ENCODE measurements around the gene UBR3.
"Not testable (repeated sequence)": the region's sequence is repeated elsewhere in the genome, so short reads cannot be mapped to it uniquely, and the experiment has no call there.

The UBR3 gene

DNA sequence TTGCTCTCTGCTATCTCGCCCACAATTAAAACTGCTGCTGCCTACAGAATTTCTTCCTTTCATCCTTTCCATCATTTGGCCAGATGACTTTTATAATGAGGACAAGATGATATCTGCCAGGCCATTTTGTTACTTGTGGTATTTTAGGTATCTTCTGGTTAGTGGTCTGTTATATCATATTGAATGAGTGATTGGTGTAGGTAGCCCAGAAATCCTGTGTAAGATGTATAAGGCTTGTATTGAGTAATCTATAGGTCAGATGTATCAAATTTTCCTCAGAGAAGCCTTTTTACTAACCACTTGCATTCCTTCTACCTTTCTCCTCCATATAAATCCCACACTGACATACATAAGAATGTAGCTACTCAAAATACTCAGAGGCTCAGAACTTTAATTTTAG, 118.3 kb downstream of the UBR3 start:
- DNase-seq (ENCODE audit: low read depth) = no peak

DNA sequence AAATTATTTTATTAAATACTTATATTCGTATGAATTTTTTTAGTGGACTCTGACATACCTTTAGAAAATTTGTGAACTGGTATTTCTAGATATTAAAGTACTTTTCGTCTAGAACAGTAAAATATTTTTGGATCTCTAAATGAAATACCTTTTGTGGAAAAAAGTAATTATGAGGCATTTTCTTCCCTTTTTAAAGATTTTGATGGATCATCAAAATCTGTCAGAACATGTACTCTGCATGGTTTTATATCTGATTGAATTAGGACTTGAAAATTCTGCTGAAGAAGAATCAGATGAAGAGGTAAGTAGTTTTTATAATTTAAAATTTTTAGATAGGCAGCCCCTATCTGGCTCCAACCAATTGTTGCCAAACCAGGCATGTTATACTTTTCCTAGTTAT, 118.8 kb downstream of the UBR3 start:
- no peak for DNase-seq (ENCODE audit: low read depth)

DNA sequence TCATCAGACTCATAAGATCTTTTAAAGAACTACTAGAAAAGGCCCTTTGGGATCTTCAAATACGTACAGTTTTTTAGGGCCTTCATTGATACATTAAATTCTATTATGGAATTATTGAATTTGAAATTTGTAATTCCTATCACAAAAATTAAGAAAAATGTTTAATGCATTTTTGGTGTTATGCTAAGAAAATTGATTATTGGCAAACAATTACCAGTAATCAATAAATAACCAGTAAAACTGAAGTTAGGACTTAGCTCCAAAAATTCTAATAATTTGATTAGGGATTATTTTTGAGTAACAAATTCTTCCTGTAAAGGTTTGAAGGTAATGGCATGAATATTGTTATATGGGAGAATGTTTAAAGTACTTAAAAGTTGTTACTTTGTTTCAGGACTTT, 119.3 kb downstream of the UBR3 start:
- no peak for DNase-seq (ENCODE audit: low read depth)

DNA sequence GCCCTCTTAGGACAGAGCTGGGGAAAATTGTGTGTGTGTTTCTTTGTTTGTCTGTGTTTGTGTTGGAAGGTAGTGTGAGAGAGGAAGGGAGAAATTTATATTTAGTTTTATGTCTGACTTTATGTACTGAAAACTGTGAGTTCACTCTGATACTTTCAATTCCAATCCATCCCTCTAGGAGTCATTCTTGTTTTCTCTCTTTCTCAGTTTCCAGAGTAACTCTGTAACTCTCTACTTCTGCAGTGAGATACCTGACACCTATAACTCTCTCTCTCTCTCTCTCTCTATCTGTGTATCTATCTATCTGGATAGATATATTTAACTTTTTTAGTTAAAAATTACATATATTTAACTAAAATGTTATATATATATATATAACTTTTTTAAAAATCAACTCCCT, 128.7 kb downstream of the UBR3 start:
- DNase-seq (ENCODE audit: low read depth) = no peak

DNA sequence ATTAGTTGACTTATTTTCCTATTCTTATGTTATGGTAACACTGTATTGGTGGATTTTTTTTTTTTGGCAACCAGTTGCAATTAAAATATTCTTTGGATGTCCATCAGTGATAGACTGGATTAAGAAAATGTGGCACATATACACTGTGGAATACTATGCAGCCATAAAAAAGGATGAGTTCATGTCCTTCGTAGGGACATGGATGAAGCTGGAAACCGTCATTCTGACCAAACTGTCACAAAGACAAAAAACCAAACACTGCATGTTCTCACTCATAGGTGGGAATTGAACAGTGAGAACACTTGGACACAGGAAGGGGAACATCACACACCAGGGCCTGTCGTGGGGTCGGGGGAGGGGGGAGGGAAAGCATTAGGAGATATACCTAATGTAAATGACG, 130.0 kb downstream of the UBR3 start:
- DNase-seq (ENCODE audit: low read depth) = not testable (repeated sequence)

DNA sequence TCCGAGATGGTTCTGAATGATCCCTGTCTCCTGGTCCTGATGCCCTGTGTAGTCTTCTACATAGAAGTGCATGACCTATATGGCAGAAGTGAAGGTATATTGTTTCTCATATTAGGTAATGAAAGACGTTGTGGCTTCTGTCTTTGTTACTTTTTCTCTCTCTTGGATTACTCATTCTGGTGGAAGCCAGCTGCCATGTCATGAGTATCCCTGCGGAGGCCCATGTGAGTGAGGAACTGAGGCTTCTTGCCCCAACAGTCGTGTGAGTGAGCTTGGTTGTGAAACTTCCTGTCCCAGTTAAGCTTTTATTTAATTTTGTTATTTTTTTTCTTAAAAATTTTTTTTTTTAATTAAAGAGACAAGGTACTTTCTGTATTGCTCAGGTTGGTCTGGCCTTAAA, 134.7 kb downstream of the UBR3 start:
- peak; percentile 97 for DNase-seq (ENCODE audit: low read depth)

DNA sequence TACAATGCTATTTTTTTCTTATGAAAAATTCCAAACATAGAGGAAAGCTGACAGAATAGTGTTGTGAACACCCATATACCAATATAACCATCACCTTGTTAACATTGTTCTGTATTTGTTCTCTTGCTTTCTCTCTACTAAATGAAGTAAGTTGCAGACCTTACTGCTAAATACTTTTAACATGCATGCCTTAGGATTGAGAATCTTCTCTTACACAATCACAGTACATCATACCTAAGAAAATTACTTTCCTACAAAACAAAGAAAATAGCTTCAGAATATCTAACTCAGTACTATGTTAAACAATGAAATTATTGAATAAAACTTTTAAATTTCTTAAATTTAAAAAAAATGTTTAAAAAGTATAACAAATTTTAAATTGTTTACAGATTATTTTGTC, 136.5 kb downstream of the UBR3 start:
- peak; percentile 73 for DNase-seq (ENCODE audit: low read depth)

DNA sequence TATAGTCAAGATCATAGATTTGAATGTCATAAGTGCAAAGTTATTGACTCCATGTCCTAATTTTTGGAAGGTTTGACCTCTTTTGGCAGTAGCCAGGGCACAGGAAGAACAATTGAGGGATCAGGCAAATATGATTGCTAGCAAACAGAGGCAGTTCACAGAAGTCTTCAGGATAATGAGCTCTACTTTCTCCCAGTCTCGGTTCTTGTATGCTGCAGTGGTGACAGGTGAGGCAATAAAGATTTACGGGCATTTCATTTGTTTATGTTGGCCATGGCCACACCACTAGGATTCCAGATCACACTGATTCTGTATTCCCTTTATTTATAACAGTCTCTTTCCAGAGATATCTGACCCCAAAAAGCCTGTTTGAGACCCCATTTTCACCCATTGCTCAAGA, 137.5 kb downstream of the UBR3 start:
- DNase-seq (ENCODE audit: low read depth) = no peak

DNA sequence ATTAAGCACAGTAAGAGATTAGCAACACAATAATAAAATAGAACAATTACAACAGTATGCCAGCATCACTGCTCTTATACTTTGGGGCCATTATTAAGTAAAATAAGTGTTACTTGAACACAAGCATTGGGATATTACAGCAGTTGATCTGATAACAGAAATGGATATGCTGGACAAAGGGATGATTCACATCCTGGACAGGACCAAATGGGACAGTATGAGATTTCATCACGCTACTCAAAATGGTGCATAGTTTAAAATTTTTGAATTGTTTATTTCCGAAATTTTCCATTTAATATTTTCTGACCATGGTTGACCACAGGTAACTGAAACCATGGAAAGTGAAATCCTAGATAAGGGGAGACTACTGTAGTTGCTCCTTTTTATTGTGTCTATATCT, 138.2 kb downstream of the UBR3 start:
- DNase-seq (ENCODE audit: low read depth) = peak; percentile 76

DNA sequence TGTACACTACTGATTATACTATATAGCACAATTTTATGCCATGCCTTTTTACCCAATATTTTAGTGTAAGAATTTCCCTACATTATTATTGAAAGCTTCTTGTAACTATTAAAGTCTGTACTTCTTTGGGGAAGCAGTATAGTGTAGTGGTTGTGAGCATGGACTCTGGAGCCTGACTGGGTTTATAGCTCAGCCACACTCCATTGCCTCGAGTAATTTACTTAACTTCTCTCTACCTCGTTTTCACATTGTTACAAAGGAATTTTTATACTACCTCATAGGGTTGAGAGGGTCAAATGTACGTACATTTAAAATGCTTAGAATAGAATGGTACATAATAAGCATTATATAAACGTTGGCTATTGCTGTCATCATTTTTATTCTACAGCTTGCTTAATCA, 139.2 kb downstream of the UBR3 start:
- no peak for DNase-seq (ENCODE audit: low read depth)

DNA sequence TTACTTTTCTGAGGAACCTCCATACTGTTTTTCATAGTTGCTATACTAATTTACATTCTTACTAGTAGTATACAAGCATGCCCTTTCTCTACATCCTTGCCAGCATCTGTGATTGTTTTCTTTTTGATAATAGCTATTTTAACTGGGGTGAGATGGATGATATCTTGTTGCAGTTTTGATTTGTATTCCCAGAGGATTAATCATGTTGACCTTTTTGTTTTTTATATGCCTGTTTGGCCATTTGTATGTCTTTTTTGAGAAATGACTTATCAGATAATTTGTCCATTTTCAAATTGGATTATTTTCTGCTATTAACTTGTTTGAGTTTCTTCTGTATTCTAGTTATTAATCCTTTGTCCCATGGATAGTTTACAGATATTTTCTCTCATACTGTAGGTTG, 141.5 kb downstream of the UBR3 start:
- no peak for DNase-seq (ENCODE audit: low read depth)

DNA sequence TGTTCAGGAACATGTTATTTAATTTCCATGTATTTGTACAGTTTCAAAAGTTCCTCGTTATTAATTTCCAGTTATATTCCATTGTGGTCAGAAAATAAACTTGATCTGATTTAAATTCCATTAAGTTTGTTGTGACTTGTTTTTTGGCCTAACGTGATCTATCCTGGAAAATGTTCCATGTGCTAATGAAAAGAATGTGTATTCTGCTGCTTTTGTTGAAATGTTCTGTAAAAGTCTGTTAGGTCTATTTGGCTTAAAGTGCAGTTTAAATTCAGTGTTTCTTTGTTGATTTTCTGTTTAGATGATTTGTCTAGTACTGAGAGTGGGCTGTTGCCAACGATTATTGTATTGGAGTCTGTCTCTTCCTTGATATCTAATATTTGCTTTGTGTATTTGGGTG, 148.0 kb downstream of the UBR3 start:
- DNase-seq (ENCODE audit: low read depth) = no peak

DNA sequence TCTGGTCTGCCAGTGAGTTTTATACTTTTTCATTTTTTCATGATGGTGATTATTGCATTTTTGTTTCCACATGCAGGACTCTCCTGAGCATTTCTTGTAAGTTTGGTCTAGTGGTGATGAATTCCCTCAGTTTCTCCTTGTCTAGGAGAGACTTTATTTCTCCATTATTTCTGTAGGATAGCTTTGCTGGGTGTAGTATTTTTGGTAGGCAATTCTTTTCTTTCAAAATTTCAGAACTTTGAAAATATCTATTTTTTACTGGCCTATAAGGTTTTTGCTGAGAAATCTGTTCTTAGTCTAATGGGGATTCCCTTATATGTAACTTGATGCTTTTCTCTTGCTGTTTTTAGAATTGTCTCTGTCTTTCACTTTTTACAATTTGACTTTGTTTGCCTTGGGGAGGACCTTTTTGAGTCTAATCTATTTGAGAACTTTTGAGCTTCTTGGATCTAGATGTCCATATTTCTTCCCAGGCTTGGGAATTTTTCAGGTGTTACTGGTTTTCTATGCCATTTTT, 149.1 kb downstream of the UBR3 start:
- no peak for DNase-seq (ENCODE audit: low read depth)

DNA sequence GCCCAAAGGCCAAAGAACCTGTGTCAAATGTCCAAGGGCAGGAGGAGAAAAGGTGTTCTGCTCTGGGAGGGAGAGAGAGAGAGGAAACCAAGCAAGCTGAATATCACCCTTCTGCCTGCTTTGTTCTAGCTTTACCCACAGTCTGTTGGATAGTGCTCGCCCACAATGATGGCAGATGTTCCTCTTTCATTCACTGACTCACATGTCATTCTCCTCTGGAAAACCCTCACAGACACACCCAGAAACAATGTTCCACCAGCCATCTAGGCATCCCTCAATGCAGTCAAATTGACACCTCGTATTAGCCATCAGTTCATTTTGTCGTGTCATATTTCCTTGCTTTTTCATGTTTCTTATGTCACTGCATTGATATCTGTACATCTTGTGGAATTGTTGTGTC, 150.3 kb downstream of the UBR3 start:
- no peak for DNase-seq (ENCODE audit: low read depth)

DNA sequence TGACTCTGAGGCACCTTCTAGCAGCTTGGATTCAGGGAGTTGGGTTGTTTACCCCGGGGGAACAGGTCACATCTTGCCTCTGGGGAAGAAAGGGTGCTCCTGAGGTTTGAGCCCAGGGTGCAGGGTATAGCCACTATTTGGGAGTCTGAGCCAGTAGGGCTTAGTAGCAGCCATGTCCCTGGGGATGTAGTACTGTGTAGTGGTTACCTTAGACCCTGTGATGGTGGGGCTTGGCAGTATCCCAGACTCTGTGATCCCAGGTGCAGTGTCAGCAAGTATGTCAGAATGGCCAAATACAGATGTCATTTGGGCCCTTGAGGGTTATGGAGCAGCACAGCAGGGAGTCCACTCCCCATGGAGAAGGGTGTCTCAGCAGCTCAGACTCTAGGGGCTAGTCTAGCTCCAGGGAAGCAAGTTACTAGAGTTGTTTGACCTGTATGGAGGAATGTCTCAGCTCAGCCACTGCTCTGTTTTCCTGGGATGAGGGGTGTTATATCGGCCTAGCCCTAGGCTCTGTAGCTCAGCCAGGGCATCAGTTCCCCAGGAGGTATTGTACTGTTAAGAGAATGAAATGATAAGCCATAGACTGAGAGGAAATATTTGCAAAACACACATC, 151.3 kb downstream of the UBR3 start:
- no peak for DNase-seq (ENCODE audit: low read depth)

DNA sequence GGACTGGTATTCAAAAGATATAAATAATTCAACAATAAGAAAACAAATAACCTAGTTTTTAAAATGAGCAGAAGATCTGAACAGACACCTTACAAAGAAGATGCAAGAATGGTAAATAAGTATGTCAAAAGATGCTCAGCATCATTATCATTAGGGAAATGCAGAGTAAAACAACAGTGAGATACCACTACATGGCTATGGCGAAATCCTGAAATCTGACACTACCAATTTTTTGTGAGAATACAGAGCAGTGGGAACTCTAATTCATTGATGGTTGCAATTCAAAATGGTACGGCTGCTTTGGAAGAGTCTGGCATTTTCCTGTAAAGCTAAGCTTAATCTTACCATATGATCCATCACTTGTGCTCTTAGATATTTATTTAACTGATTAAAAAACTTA, 151.8 kb downstream of the UBR3 start:
- DNase-seq (ENCODE audit: low read depth) = peak; percentile 27

DNA sequence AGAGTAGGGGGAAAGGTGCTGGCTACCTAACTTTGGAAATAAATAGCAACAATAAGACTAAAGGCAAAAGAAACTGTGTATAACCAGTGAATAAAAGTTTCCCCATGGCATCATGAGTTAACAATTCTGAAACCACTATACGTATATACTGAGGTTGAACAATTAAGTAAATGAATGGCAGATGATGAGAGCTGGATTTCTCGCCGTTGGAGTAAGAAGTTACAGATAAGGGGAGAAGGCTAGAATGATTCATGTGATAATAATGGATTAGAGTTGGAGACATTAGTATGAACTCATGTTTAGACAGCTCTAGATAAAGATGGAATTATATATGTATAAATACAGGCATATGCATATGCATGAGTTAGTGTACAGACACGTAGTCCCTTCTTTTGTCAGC, 152.7 kb downstream of the UBR3 start:
- DNase-seq (ENCODE audit: low read depth) = peak; percentile 71

DNA sequence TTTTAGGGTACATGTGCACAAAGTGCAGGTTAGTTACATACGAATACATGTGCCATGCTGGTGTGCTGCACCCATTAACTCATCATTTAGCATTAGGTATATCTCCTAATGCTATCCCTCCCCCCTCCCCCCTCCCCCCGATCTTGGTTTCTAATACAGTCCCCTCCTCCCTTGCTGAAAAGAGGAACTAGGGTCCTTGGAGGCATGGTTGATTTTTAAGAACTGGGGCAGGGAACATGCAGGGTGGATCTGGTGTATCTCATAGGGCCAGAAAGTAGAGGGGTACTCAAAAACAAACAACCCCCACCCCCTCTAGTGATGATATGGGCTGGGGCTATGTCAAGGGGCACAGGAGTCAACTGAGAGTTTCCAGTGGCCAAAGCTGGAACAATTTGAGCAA, 153.4 kb downstream of the UBR3 start:
- no peak for DNase-seq (ENCODE audit: low read depth)

DNA sequence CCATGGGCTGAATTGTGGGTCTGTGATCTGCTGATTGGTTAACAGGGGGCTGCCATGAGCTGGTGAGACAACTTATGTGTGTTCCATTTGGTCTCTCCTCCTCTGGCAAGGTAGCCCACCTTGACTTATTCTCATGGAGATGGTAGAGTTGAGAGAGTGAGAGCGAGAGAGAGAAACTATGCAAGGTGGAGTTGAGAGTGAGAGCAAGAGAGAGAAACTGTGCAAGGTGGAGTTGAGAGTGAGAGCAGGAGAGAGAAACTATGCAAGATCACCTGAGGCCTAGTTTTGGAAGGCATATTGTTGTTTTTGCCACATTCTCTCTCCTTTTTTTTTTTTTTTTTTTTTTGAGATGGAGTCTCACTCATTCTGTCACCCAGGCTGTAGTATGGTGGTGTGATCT, 155.7 kb downstream of the UBR3 start:
- no peak for DNase-seq (ENCODE audit: low read depth)

DNA sequence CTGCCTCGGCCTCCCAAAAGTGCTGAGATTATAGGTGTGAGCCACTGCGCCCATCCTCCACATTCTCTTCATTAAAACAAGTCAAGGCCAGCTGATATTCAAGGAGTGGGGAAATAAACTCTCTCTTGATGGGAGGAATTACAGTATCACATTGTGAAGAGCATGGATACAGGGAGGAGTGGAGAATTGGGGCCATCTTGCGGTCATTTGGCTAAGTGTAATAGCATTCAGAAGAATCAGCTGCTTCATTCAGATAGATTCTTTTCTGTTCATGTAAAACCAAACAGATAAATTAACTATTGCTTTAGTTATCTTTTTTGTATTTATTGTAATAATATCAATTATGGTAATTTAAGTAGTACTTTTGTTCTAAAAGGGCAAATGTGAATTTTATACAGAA, 156.3 kb downstream of the UBR3 start:
- no peak for DNase-seq (ENCODE audit: low read depth)

DNA sequence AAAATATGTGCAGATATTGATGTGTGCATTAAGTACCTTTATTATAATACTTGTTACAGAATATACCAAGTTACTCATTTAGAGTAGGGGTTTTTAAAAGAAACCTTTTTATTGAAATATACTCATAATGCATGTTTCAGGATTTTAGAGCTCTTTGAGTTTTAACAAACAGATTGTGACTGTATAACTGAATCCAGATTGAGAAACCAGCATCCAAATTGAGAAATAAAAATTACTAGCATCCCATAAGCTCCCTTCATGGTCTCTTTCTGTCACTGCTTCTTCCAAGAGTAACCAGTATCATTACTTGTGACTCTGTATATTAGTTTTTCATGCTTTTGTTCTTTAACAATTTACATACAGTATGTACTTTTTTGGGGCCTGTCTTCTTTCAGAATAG, 156.9 kb downstream of the UBR3 start:
- no peak for DNase-seq (ENCODE audit: low read depth)

DNA sequence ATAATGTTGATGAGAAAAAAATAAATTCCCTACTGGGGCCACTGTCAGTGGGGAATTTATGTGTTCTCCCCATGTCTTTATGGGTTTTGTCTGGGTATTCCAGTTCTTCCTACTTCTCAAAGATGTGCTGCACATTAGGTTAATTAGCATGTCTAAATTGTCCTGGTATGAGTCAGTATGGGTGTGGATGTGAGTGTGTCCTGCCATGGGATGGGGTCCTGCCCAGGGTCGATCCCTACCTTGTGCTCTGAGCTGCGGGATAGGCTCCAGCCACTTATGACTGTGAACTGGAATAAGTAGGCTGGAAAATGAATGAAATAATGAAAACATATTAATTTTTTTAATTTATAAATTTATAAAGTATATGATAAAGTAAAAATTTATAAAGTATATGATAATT, 167.5 kb downstream of the UBR3 start:
- DNase-seq (ENCODE audit: low read depth) = no peak

DNA sequence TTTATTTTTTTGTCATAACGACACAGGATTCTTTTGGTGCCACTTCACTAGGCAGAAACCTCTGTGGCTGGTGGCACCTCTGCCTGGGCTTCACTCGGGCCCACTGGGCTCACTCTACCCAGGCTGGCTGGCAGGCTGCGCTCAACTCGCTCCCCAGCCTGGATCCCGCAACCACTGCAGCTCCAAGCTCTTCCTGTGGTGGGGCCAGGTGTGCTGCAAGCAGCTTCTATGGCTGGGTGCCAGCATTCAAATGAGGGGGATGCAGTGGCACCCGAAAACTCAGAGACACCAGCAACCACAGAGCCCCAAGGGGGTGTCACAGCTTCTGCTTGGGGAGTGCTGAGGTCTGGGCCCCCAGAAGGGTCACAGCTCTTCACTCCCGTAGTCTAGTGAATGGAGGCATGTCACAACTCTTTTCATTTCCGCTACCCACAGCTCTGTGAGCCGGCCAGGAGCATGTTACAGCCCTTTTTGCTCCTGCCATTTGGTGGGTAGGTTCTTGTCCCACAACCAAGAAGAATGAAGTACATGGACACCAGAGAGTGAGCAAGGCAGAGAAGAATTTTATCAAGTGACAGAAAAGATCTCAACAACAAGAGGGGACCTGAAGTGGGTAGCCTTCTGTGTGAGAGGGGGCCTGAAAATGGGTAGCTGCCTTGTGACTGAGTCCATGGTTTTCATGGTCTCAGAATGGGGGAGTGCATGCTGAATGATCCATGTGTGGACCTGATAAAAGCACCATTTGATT, 170.1 kb downstream of the UBR3 start:
- no peak for DNase-seq (ENCODE audit: low read depth)

DNA sequence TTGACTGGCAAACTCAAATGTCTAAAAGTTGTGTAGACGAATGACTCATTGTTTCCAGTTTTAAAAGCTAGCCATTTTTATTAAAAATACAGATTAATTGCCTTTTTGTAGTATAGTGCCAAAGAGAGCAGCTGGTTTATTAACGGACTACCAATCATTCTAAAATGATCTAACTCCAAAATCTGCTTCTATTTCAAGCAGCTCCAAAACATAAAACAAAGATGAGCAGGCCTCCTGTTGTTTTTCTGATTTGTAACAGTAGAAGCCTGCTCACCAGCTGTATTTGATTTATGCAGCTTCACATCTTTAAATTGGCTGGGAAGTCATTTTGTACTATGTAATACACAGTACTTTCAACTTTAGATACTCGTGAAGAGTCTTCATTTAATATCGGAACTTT, 171.8 kb downstream of the UBR3 start:
- DNase-seq (ENCODE audit: low read depth) = peak; percentile 36
